ENCODE measurements around the gene HNF4A.
"Not testable (repeated sequence)": the region's sequence is repeated elsewhere in the genome, so short reads cannot be mapped to it uniquely, and the experiment has no call there.

HNF4A gene
- total RNA-seq: 0 to 0.16 (median 0) reads per million in 18 experiments

DNA sequence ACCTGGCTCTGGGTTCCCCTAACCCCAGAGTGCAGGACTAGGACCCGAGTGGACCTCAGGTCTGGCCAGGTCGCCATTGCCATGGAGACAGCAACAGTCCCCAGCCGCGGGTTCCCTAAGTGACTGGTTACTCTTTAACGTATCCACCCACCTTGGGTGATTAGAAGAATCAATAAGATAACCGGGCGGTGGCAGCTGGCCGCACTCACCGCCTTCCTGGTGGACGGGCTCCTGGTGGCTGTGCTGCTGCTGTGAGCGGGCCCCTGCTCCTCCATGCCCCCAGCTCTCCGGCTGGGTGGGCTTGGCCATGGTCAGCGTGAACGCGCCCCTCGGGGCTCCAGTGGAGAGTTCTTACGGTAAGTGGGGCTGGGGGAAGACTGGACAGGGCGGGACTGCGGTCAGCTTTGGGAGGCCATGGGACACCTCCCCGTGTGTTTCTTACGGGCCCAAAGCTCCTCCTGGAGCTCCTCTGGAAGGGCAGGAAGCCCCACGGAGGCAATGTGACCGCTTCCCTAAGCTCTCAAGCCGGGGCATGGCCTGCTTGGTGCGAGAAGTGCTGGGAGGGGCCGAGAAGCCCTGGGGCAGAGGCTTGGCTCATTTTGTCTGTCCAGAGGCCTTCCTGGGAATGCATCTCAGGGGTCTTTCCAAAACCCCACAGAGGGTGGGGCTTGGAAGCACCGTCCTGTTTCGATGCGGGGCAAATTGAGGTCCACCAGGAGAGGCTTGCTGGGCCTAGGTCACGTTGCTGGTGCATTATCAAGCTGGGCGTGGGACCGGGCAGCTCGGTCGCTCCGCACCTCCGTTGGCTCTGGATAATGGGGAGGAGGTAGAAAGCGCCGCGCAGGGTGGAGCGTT is at the start of gene HNF4A:
Gene HNF4A (plus strand): TSS at position 202 of the 855 bp plus-strand sequence. CDS start 106 bp downstream, at position 308.
- DNase-seq: no peak

DNA sequence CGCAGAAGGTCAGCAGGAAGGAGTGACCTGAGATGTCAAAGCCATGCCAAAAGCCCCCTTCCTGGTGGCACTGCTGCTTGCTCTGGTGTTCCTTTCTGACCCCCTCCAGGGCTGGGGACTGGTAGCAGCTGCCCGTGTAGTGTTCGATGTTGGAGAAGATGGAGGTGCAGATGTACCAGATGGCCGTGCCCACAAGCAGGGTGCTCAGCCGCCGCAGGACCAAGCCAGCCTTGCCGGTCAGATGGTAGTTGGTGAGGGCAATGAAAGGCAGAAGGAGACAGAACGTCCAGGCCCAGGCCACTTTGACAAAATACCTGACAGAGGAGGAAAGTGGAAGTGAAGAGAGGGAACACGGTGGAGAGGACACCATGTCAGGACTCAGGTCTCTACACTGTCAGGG is 48.6 kb upstream of the HNF4A start:
- no peak for DNase-seq

DNA sequence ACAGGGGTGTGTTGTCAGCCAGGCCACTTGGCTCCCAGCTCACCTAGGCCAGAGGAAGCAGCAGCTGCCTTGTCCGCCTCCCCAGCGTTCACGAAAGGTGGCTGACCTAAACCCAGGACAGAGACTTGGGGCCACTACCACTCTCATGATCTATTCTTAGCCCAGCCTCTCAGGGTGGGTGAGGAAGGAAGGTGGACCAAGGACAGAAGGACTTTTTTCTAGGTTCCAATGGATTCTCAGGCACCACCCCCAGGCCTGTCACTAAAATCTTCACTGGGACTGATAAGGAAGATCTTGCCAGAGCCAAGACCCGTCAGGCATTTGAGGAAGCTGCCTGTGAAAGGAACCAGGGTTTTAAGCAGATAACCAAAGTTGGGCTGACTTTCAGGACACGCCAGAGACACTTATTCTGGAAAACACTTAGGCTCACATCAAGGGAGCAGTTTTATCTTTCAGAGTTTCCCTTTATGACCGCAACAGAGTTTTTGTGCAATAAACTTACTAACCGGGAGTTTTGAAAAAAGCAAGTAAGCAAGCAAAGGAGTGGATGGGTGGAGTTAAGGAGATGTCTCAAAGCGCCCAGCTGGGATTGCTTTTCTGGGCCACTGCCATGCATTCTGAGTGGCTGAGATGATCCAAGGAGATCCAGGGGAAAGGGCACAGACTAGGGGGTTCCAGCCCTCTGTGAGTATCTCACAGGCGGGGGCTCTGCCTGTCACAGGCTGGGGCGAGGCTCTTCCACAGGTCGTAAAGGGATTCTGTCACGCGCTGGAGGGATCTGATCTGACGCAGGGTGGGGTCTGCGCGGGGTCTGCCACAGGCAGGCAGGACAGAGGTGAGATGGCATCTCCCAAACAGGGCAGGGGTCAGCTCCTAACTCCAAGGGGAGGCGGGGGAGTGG is 45.5 kb upstream of the HNF4A start:
- peak; percentile 30 for DNase-seq

GRCh38 chr20:44310664-44311639 is 44.5 kb upstream of the HNF4A start, which contains the start of gene FITM2:
FITM2 (minus strand) TSS chr20:44311202; CDS start chr20:44311148, 54 bp downstream.
- peak; percentile 96 to 98 for DNase-seq

- no peak for DNase-seq
These were observed 40.6 kb upstream of the HNF4A start for GRCh38 chr20:44314870-44315269.

DNA sequence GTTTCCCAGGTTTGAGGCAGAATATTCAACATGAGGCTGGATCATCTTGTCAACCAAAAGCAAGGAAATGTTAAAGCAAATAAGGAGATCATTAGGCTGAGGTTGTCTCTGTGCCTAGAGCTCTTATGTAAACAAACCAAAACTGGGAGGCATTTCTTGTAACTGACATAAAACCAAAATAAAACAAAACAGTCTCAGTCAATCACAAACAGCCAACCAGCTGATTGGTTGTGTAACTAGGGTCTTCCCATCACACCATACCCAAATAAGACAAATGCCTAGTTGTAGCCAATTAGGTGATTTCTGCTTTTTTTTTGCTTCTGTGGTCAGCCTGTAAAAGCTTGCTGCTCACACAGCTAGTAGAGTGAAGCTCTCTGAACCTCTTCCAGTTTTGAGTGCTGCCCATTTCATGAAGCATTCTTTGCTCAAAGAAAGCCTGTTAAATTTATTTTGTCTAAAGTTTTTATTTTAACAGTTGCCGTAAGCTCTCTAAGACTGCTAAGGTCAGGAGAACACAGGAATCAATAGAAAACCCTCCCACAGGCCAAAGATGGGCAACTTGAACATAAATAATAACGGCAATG is 35.6 kb upstream of the HNF4A start:
- DNase-seq: peak in 1 of 2 donors; percentile 4

- DNase-seq: no peak
These were observed 31.2 kb upstream of the HNF4A start for GRCh38 chr20:44324343-44324742.

DNA sequence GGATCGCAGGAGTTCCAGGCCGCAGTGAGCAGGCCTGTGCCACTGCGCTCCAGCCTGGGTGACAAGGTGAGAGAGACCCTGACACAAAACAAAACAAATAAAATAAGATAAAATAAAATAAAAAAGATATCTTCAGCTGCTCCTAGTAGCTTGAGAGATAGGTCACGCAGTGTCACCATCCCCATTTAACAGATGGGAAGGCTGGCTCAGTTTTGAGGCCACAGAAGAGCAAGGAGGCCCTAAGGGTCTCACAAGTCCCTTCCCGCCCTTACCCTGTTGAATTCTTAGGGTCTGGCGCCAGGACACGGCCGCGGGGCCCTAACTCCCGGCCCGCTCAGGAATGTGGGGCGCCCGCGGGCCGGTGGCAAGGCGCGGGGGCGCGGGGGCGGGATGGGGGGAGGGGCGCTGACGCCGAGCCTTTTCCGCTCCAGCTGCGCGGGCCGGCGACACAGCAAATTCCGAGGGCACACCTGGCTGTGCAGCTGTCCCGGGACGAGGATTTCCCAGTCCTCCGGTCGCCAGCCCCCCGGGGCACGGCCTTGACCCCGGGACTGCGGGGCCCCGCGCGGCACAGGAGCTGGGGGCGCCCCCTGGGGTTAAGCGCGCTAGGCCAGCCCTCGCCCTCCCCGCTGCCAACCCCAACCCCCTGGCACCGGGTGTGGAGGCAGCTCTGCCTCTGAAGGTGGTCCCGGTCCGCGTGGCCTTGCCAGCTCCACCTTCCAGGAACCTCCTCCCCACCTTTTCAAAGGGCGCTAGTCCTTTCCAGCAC is 28.9 kb upstream of the HNF4A start:
- no peak for DNase-seq

DNA sequence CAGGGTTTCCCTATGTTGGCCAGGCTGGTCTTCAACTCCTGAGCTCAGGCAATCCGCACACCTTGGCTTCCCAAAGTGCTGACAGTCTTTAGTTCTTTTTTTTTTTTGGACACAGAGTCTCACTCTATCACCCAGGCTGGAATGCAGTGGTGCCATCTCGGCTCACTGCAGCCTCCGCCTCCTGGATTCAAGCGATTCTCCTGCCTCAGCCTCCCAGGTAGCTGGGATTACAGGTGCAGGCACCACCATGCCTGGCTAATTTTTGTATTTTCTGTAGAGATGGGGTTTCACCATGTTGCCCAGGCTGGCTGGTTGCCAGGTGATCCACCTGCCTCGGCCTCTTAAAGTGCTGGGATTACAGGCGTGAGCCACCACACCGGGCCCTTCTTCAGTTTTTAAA is 27.8 kb upstream of the HNF4A start:
- not testable (repeated sequence) for DNase-seq

DNA sequence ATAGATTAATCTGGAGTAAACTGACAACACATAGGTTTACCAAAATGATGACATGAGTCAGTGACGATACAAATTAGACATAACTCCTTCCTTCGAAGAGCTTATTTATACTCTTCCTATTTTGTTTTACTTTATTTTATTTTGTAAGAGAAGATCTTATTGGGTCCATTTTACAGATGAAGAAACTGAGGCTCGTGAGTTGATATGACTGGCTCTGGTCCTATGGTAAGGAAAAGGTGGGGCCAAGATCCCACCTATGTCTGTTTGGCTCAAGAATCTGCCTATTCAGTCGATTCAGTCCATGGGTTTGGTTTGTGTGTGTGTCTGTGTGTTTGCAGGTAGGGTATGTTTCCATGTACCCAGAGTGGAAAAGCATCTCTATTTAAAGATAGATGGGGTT is 27.1 kb upstream of the HNF4A start:
- no peak for DNase-seq

- DNase-seq: no peak
These were observed 24.3 kb upstream of the HNF4A start for GRCh38 chr20:44331201-44331600.

DNA sequence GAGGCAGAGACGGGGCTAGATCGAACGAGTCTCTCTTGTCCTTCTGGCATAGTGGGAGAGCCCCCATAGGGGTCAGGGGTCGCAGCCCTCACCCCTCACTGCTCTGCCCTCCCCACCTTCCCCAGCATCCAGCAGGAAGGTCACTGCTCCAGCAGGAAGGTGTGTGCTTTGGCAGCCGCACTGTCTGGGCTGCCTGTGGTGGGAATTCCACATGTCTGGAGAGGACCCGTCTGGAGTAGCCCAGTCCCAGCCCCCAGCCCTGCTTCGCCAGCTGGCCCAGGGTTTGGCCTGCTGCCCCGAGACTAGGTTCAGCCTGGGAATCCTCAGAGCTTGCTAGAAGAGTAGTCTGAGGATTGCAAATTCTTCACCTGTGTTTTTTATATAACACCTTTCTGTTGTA is 21.2 kb upstream of the HNF4A start:
- DNase-seq: no peak

- no peak for DNase-seq
These were observed 20.8 kb upstream of the HNF4A start for GRCh38 chr20:44334709-44335108.

DNA sequence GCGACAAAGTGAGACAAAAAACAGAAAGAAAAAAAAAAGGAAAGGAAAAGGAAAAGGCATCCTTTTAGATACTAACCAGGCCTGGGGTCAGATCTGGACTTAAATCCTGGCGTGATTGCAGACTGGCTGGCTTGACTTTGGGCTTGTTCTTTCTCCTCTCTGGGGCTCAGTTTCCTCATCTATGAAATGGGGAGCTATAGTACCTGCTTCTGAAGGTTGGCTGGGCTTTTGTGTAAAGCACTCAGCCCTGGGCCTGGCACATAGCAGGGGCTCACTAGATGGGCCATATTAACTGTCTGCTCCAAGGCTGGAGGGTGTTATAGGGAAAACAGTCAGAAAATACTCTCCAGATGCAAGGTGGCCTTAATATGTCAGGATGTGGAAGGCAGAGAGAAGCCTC is 19.8 kb upstream of the HNF4A start:
- DNase-seq: no peak

- no peak for DNase-seq
These were observed 19.4 kb upstream of the HNF4A start for GRCh38 chr20:44336086-44336485.

DNA sequence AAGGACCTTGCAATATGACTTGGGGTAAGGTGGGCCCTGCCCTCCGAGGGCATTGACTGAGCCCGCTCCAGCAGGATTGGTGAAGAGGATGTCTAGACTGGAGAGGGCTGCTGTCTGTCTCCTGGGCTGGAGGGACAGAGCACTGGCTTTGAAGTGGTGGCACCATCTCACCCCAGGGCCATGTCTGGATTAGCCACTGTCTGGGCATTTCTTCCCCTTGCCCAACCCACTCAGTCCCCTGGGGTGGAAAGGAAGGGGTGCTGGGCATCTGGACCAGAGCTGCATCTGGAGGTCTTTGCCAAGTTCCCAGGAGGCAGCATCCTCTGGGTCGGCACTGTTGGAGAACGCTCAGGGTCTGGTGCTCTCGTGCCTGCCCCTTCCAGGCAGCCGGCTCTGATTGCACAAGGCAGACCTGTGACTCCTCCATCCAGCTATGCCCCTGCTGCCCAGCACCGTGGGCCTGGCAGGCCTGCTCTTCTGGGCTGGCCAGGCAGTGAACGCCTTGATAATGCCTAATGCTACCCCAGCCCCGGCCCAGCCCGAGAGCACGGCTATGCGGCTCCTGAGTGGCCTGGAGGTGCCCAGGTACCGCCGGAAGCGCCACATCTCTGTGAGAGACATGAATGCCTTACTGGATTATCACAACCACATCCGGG is 18.6 kb upstream of the HNF4A start, which contains the start of gene R3HDML:
Gene R3HDML (plus strand): TSS at position 319 of the 656 bp plus-strand sequence. CDS start 115 bp downstream, at position 434.
- no peak for DNase-seq

DNA sequence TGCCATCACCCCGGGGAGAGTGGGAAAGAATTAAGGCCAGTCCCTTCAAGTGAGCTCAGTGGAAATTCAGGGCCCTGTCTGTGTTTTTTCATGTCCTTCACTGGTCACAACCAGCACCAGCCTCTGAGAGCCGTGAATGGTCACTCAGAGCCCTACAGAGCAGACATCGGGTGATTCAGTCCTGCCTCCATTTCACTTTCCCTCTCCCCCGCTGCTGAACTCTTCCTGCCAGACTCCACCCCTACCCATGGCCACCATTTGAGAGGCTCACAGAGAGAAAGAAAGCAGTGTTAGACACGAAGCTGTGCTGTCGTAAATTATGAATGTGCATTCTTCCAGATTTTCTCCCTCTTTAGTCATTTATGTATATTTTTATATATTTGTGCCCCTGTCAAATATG is 13.3 kb upstream of the HNF4A start:
- DNase-seq: no peak

- no peak for DNase-seq
These were observed 12.3 kb upstream of the HNF4A start for GRCh38 chr20:44343162-44343675.

DNA sequence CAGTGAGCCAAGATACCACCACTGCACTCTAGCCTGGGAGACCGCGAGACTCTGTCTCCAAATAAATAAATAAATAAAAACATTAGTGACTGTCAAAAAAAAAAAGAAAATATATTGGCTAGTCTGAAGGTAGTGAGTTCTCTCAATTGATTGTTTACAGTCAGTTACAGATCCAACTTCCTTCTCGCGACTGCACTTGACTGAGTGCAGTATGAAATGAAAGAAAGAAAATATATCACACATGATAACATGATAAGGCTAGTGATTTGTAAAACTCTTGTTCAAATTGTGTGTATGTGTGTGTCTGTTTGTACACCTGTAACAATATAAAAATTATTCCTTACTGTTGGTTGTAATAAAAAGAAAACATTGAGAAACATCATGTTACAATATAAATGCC is 10.8 kb upstream of the HNF4A start:
- DNase-seq: no peak

DNA sequence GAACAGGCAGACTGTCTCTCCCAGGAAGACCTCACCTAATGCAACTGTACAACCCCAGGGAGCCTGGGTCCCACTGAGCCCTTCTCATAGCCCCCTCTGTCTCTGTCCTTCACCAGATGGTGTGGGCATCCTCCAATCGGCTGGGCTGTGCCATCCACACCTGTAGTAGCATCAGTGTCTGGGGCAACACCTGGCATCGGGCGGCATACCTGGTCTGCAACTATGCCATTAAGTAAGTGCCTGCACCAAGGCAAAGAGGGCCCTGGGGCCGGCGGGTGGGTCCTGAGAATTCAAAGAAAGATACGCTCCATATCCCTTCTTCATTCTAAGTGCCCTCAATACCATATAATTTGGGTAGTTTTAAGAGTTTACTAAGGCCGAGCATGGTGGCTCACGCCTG is 10.4 kb upstream of the HNF4A start:
- no peak for DNase-seq
